ENCODE results near the gene ANKRD24. TPM values are rescaled to one million over a fixed set of nuclear protein-coding genes. Genes with fewer than 3 reads are reported as not detected.
A peak's percentile ranks its signal among the peaks of the same experiment; 100 is the strongest.
"Not testable (repeated sequence)": the region's sequence is repeated elsewhere in the genome, so short reads cannot be mapped to it uniquely, and the experiment has no call there.

ANKRD24 gene
- total and polyA plus RNA-seq, 2 of the 13 experiments (the other 11 are each of a cell fraction or from before 2014, with no cell fraction given): 0.13 to 0.24 TPM

DNA sequence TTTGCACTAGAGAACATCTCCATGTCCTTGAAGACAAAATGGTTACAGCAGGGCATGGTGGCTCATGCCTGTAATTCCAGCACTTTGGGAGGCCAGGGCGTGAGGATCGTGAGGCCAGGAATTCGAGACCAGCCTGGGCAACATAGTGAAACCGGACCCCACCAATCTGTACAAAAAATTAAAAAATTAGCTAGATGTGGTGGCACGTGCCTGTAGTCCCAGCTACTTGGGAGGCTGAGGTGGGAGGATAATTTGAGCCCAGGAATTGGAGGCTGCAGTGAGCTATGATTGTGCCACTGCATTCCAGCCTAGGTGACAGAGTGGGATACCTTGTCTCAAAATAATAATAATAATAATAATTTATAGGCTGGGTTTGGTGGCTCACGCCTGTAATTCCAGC is 47.7 kb downstream of the ANKRD24 start:
- intact Hi-C loops (cut with micrococcal nuclease; ENCODE audit: unreplicated experiment); H3K36me3 ChIP-seq (replicated peaks in 1 of 2; ENCODE audit: control insufficient read depth in 1 of 2, insufficient read depth in 2 of 2, low read length in 2 of 2); H3K9ac ChIP-seq (ENCODE audit: insufficient read depth, low read depth, low read length); H3K27ac ChIP-seq (ENCODE audit: extremely low read length, insufficient read depth, low read length); DNase-seq (ENCODE audit: low spot score); POLR2A ChIA-PET; H4K20me1 ChIP-seq (ENCODE audit: insufficient read depth, low read length); H3K4me2 ChIP-seq (ENCODE audit: low read depth, low read length); H3K9me3 ChIP-seq (ENCODE audit: low read length); H2AFZ ChIP-seq (ENCODE audit: low read length); ATAC-seq; FAIRE-seq; CTCF ChIA-PET (ENCODE audit: low intra/inter-chr PET ratio, low total read pairs); in situ Hi-C loops (cut with HindIII; ENCODE audit: extremely low pct_ligation_motif_present, low pct_unique_long_range_greater_than_20kb); H3K4me3 ChIP-seq (replicated peaks in 1 of 3; ENCODE audit: insufficient read depth in 1 of 3, low read depth in 2 of 3, low read length in 3 of 3); H3K27me3 ChIP-seq (ENCODE audit: control insufficient read depth in 1 of 2, insufficient read depth in 2 of 2, low read length in 2 of 2); H3K79me2 ChIP-seq (ENCODE audit: insufficient read depth, low read length); BruUV-seq (replicated peaks): not testable (repeated sequence)
- TF ChIP-seq, protein P1, sequence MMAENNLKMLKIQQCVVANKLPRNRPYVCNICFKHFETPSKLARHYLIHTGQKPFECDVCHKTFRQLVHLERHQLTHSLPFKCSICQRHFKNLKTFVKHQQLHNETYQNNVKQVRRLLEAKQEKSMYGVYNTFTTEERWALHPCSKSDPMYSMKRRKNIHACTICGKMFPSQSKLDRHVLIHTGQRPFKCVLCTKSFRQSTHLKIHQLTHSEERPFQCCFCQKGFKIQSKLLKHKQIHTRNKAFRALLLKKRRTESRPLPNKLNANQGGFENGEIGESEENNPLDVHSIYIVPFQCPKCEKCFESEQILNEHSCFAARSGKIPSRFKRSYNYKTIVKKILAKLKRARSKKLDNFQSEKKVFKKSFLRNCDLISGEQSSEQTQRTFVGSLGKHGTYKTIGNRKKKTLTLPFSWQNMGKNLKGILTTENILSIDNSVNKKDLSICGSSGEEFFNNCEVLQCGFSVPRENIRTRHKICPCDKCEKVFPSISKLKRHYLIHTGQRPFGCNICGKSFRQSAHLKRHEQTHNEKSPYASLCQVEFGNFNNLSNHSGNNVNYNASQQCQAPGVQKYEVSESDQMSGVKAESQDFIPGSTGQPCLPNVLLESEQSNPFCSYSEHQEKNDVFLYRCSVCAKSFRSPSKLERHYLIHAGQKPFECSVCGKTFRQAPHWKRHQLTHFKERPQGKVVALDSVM (CRISPR knock-in tag; IDR thresholded peaks at IDR 0.05): peak; percentile 85
- H3K4me1 ChIP-seq (ENCODE audit: insufficient read depth, low read length): peaks cover 46% of the 10 kb centered on the region
- WGBS (ENCODE audit: low lambda C conversion rate): 76% methylated on average over 6 of the region's 6 CpGs

DNA sequence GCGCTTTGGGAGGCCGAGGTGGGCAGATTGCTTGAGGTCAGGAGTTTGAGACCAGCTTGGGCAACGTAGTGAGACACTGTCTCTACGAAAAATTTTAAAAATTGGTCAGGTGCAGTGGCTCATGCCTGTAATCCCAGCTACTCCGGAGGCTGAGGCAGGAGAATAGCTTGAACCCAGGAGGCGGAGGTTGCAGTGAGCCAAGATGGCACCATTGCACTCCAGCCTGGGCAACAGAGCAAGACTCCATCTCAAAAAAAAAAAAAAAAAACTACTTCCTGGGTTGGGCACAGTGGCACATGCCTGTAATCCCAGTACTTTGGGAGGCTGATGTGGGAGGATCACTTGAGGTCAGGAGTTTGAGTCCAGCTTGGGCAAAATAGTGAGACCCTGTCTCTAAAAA is 49.0 kb downstream of the ANKRD24 start:
- intact Hi-C loops (cut with micrococcal nuclease; ENCODE audit: unreplicated experiment); DNase-seq (ENCODE audit: low spot score); ATAC-seq; H3K36me3 ChIP-seq (replicated peaks in 1 of 2; ENCODE audit: control insufficient read depth in 1 of 2, insufficient read depth in 2 of 2, low read length in 2 of 2); H3K4me2 ChIP-seq (ENCODE audit: low read depth, low read length); H3K9ac ChIP-seq (ENCODE audit: insufficient read depth, low read depth, low read length); H3K27me3 ChIP-seq (ENCODE audit: control insufficient read depth in 1 of 2, insufficient read depth in 2 of 2, low read length in 2 of 2); POLR2A ChIA-PET; FAIRE-seq; in situ Hi-C loops (cut with HindIII; ENCODE audit: extremely low pct_ligation_motif_present, low pct_unique_long_range_greater_than_20kb); H4K20me1 ChIP-seq (ENCODE audit: insufficient read depth, low read length); H3K27ac ChIP-seq (ENCODE audit: extremely low read length, insufficient read depth, low read length); BruUV-seq (replicated peaks); H3K4me3 ChIP-seq (replicated peaks in 1 of 3; ENCODE audit: insufficient read depth in 1 of 3, low read depth in 2 of 3, low read length in 3 of 3); H3K79me2 ChIP-seq (ENCODE audit: insufficient read depth, low read length); CTCF ChIA-PET (ENCODE audit: low intra/inter-chr PET ratio, low total read pairs); H2AFZ ChIP-seq (ENCODE audit: low read length); H3K9me3 ChIP-seq (ENCODE audit: low read length): not testable (repeated sequence)
- H3K4me1 ChIP-seq (ENCODE audit: insufficient read depth, low read length): peaks cover 50% of the 10 kb centered on the region
- peak; percentile 57; the same call in 1 of the 2 replicates for TF ChIP-seq ZNF121 (CRISPR knock-in tag; IDR thresholded peaks at IDR 0.05)
- 96% methylated on average over 6 of the region's 6 CpGs for WGBS (ENCODE audit: low lambda C conversion rate)

DNA sequence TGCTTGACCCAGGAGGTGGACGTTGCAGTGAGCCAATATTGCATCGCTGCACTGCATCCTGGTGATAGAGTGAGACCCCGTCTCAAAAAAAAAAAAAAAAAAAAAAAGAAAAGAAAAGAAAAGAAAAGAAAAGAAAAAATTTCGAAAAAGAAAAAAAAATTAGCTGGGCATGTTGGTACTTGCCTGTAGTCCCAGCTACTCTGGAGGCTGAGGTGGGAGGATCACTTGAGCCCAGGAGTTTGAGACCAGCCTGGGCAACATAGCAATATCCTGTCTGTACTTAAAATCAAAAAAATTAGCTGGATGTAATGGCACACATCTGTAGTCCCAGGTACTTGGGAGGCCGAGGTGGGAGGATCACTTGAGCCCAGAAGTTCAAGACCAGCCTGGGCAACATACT is 49.6 kb downstream of the ANKRD24 start:
- ATAC-seq; H3K4me3 ChIP-seq (replicated peaks in 1 of 3; ENCODE audit: insufficient read depth in 1 of 3, low read depth in 2 of 3, low read length in 3 of 3); intact Hi-C loops (cut with micrococcal nuclease; ENCODE audit: unreplicated experiment); H2AFZ ChIP-seq (ENCODE audit: low read length); DNase-seq (ENCODE audit: low spot score); H4K20me1 ChIP-seq (ENCODE audit: insufficient read depth, low read length); H3K79me2 ChIP-seq (ENCODE audit: insufficient read depth, low read length); H3K27me3 ChIP-seq (ENCODE audit: control insufficient read depth in 1 of 2, insufficient read depth in 2 of 2, low read length in 2 of 2); in situ Hi-C loops (cut with HindIII; ENCODE audit: extremely low pct_ligation_motif_present, low pct_unique_long_range_greater_than_20kb); H3K36me3 ChIP-seq (replicated peaks in 1 of 2; ENCODE audit: control insufficient read depth in 1 of 2, insufficient read depth in 2 of 2, low read length in 2 of 2); CTCF ChIA-PET (ENCODE audit: low intra/inter-chr PET ratio, low total read pairs); FAIRE-seq; H3K9ac ChIP-seq (ENCODE audit: insufficient read depth, low read depth, low read length); POLR2A ChIA-PET; H3K27ac ChIP-seq (ENCODE audit: extremely low read length, insufficient read depth, low read length); BruUV-seq (replicated peaks); H3K4me2 ChIP-seq (ENCODE audit: low read depth, low read length); H3K9me3 ChIP-seq (ENCODE audit: low read length): not testable (repeated sequence)
- 70% methylated on average over 5 of the region's 5 CpGs for WGBS (ENCODE audit: low lambda C conversion rate)
- H3K4me1 ChIP-seq (ENCODE audit: insufficient read depth, low read length): peaks cover 50% of the 10 kb centered on the region
